ENCODE data around the gene OGFOD1.

OGFOD1 gene

DNA sequence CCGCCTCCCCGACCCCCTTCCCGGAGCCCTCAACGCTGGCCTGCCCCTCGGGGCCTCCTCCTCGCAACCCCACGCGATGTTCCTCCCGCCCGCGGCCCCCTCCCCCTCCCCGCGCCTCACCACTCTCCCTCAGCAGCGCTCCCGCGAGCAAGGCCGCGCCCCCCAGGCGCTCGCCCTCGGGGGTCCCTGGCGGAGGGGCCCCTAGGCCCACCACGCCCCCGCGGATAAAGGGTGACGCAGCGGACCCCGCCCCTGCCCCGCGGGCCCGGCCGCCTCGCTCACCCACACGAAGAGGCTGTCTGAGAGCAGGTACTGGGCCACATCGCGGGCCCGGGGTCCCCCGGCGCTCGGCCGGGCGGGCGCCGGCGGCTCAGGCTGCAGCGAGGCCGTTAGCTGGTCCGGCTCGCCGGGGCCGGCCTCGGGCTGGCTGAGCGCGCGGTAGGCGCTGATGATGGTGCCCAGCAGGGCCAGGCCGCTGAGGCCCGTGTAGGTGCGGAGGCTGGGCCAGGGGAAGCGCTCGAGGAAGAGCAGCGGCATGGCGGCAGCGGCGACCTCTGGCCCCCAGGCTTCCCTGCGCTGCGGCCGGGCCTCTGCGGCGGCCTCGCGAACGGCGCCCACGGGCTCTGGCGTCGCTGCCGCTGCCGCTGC is 26.4 kb upstream of the OGFOD1 start:
- TF ChIP-seq, protein P1, sequence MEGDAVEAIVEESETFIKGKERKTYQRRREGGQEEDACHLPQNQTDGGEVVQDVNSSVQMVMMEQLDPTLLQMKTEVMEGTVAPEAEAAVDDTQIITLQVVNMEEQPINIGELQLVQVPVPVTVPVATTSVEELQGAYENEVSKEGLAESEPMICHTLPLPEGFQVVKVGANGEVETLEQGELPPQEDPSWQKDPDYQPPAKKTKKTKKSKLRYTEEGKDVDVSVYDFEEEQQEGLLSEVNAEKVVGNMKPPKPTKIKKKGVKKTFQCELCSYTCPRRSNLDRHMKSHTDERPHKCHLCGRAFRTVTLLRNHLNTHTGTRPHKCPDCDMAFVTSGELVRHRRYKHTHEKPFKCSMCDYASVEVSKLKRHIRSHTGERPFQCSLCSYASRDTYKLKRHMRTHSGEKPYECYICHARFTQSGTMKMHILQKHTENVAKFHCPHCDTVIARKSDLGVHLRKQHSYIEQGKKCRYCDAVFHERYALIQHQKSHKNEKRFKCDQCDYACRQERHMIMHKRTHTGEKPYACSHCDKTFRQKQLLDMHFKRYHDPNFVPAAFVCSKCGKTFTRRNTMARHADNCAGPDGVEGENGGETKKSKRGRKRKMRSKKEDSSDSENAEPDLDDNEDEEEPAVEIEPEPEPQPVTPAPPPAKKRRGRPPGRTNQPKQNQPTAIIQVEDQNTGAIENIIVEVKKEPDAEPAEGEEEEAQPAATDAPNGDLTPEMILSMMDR (conservative IDR thresholded peaks at IDR 0.05; ENCODE audit: low read depth) = no peak
- ChIA-PET POLR2A (ENCODE audit: low non-redundant PET) (no interaction called here), CTCF (interaction anchor here (0.5 to 0.6 kb wide), 3 partner anchors 64 to 596 kb away, joined by 3 read pairs; no protein-coding TSS in a partner anchor)
- DNase-seq (ENCODE audit: low spot score) = peak; percentile 27
- H3K27ac ChIP-seq = peak overlapping the region; percentile 79

DNA sequence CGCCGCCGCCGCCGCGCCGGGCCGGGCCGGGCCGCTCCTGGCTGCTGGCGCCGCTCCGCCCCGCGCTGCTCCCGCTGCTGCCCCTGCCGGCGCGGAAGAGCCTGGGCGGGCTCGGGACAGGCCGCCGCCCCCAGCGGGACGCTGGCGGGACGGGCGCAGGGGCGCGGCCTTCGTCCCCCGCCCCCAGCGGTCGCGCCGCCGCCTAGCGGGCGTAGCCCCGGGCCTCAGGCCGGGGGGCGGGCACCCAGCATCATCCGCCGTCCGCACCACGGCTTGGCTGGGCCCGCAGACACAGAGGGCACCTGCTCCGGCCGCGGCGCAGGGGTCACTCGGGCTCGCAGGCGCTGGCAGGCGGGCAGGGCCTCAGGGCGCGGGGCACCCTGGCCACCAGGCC is 25.9 kb upstream of the OGFOD1 start, which contains the start of gene AMFR:
Gene AMFR, minus strand, starts transcription at position 107 of the 394 bp plus-strand sequence. CDS start 218 bp downstream, outside the sequence.
- CTCF ChIA-PET = no interaction called here
- DNase-seq (ENCODE audit: low spot score) = peak; percentile 78
- TF ChIP-seq, protein P1 (conservative IDR thresholded peaks at IDR 0.05; ENCODE audit: low read depth) = peak; percentile 70
- peak within 1 kb of the TSS; percentile 79 for H3K27ac ChIP-seq
- POLR2A ChIA-PET (ENCODE audit: low non-redundant PET) = no interaction called here

DNA sequence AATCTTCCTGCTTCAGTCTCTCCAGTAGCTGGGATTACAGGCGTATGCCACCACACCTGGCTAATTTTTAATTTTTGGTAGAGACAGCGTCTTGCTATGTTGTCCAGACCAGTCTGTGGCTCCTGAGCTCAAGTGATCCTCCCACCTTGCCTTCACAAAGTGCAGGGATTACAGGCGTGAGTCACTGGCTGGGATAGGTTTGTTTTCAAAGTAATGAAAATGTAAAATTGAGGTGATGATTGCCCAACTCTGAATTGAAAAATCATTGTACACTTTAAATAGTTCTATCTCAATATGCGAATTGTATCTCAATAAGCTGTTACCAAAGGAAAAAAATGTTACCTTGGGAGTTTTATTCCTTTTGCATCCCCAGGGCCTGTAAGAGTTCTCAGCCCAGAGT is 24.8 kb upstream of the OGFOD1 start:
- H3K27ac ChIP-seq = peak overlapping the region; percentile 53
- POLR2A ChIA-PET (ENCODE audit: low non-redundant PET) = no interaction called here
- CTCF ChIA-PET = interaction anchor here (0.5 kb wide), 1 partner anchor 48 kb away, joined by 3 read pairs; no protein-coding TSS in a partner anchor
- TF ChIP-seq, protein P1 (conservative IDR thresholded peaks at IDR 0.05; ENCODE audit: low read depth) = no peak
- DNase-seq (ENCODE audit: low spot score) = no peak

DNA sequence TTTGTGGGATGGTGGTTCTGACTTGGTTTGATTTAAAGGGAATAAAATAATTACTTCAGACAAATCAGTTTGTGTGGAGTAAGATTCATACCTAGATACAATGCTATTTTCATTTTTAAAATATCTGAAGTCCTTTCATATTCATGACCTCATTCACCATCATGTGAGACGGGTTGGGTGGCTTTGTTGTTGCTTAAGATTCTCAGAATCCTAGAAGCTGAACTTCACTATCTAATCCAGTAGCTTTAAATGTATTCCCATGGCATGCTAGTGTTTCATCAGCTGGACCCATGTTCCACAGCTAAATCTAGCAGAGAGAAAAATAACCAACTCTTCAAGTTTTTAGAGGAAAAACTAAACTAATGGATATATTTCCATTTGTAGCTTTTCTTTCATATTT is 23.3 kb upstream of the OGFOD1 start:
- H3K27ac ChIP-seq = no peak overlapping the region
- POLR2A ChIA-PET (ENCODE audit: low non-redundant PET) = no interaction called here
- TF ChIP-seq, protein P1 (conservative IDR thresholded peaks at IDR 0.05; ENCODE audit: low read depth) = no peak
- CTCF ChIA-PET = interaction anchor here (0.7 kb wide), 1 partner anchor 301 kb away, joined by 3 read pairs; no protein-coding TSS in a partner anchor
- no peak for DNase-seq (ENCODE audit: low spot score)

DNA sequence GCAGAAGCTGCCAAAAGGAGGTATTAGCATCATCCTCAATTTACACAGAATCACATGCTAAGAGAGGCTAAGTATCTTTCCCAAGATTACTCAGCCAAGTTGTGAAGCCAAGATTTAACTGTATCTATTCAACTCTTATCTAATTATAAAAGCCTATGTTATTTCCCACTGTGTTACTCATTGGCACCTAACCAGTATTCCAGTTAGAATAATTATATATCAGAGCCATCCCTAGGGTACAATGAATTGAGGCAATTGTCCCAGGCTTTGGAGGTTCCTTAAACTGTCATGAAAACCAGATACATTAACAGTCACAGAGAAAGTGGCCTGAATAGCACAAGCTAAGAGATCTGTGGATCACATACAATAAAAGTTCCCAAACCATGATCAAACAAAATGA is 15.1 kb upstream of the OGFOD1 start:
- no peak for DNase-seq (ENCODE audit: low spot score)
- H3K27ac ChIP-seq = no peak overlapping the region
- CTCF ChIA-PET = interaction anchor here (0.7 kb wide), 1 partner anchor 231 kb away, joined by 3 read pairs; no protein-coding TSS in a partner anchor
- POLR2A ChIA-PET (ENCODE audit: low non-redundant PET) = no interaction called here
- TF ChIP-seq, protein P1 (conservative IDR thresholded peaks at IDR 0.05; ENCODE audit: low read depth) = no peak

DNA sequence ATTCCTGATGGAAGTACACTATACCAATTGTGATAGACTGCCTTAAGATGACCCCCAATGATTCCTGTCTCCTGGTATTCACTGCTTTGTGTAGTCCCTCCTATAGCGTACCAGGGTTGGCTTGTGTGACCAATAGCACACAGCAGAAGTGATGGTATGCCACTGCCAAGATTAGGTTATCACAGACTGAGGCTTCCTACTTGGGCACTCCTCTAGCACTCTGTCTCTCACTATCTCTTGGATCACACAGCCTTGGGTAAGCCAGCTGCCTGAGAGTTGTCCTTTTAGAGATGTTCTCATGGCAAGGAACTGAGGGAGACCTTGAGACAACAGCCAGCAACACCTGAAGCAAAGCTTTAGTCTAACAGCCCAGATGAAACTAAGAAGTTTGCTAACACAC is 13.3 kb upstream of the OGFOD1 start:
- TF ChIP-seq, protein P1 (conservative IDR thresholded peaks at IDR 0.05; ENCODE audit: low read depth) = no peak
- ChIA-PET CTCF (no interaction called here), POLR2A (ENCODE audit: low non-redundant PET) (no interaction called here)
- no peak for DNase-seq (ENCODE audit: low spot score)
- no peak overlapping the region for H3K27ac ChIP-seq

All from RWPE1 (cell line).